DMS79 (cell line): ENCODE data around the gene ZCCHC9.
"Not testable (repeated sequence)": the region's sequence is repeated elsewhere in the genome, so short reads cannot be mapped to it uniquely, and the experiment has no call there.

Experiments used
- DNase-seq: peaks from one replicate; lab custom pipeline; 2025; lab: John Stamatoyannopoulos, UW

Gene ZCCHC9

GRCh38 chr5:81305785-81306184 lies 4.4 kb downstream of the ZCCHC9 start:
- DNase-seq, result no peak

- DNase-seq, result no peak
These were observed 7.4 kb downstream of the ZCCHC9 start for GRCh38 chr5:81308836-81309235.

- DNase-seq, result peak; percentile 96
These were observed 9.1 kb downstream of the ZCCHC9 start for GRCh38 chr5:81310402-81311063.

- DNase-seq, result no peak
These were observed 11.9 kb downstream of the ZCCHC9 start for GRCh38 chr5:81313278-81313677.

- no peak for DNase-seq
These were observed 12.3 kb downstream of the ZCCHC9 start for GRCh38 chr5:81313686-81314085.

GRCh38 chr5:81314581-81314980 lies 13.2 kb downstream of the ZCCHC9 start:
- DNase-seq, result no peak

- no peak for DNase-seq
These were observed 13.9 kb downstream of the ZCCHC9 start for GRCh38 chr5:81315336-81315735.

GRCh38 chr5:81315830-81316229 lies 14.4 kb downstream of the ZCCHC9 start:
- no peak for DNase-seq

- DNase-seq, result no peak
These were observed 15.2 kb downstream of the ZCCHC9 start for GRCh38 chr5:81316571-81316970.

- DNase-seq, result no peak
These were observed 16.1 kb downstream of the ZCCHC9 start for GRCh38 chr5:81317536-81317935.

GRCh38 chr5:81326554-81326953 lies 25.2 kb downstream of the ZCCHC9 start:
- no peak for DNase-seq

GRCh38 chr5:81334304-81335061 lies 33.1 kb downstream of the ZCCHC9 start:
- DNase-seq, result no peak

GRCh38 chr5:81335946-81336345 lies 34.6 kb downstream of the ZCCHC9 start:
- DNase-seq, result no peak

GRCh38 chr5:81336556-81336955 lies 35.2 kb downstream of the ZCCHC9 start:
- no peak for DNase-seq

- no peak for DNase-seq
These were observed 36.4 kb downstream of the ZCCHC9 start for GRCh38 chr5:81337803-81338202.

- not testable (repeated sequence) for DNase-seq
These were observed 36.8 kb downstream of the ZCCHC9 start for GRCh38 chr5:81338213-81338612.

GRCh38 chr5:81344736-81345135 lies 43.3 kb downstream of the ZCCHC9 start:
- DNase-seq, result no peak

- no peak for DNase-seq
These were observed 44.1 kb downstream of the ZCCHC9 start for GRCh38 chr5:81345411-81346003.

- DNase-seq, result no peak
These were observed 47.8 kb downstream of the ZCCHC9 start for GRCh38 chr5:81349161-81349560.

- no peak for DNase-seq
These were observed 49.1 kb downstream of the ZCCHC9 start for GRCh38 chr5:81350507-81350906.

- DNase-seq, result no peak
These were observed 51.8 kb downstream of the ZCCHC9 start for GRCh38 chr5:81353189-81353588.

- no peak for DNase-seq
These were observed 52.7 kb downstream of the ZCCHC9 start for GRCh38 chr5:81354093-81354492.
